NCI-H2227 (cell line): ENCODE data around the gene ATP11A.
A peak's percentile ranks its signal among the peaks of the same experiment; 100 is the strongest.
"Not testable (repeated sequence)": the region's sequence is repeated elsewhere in the genome, so short reads cannot be mapped to it uniquely, and the experiment has no call there.

Experiments used
- DNase-seq: peaks from one replicate; lab custom pipeline; 2025; ENCODE audit not compliant: unreplicated experiment; lab: John Stamatoyannopoulos, UW

ATP11A gene

GRCh38 chr13:112791663-112792440 is 102.0 kb downstream of the ATP11A start:
- DNase-seq: peak; percentile 57

GRCh38 chr13:112792511-112792910 is 102.7 kb downstream of the ATP11A start:
- DNase-seq: no peak

DNA sequence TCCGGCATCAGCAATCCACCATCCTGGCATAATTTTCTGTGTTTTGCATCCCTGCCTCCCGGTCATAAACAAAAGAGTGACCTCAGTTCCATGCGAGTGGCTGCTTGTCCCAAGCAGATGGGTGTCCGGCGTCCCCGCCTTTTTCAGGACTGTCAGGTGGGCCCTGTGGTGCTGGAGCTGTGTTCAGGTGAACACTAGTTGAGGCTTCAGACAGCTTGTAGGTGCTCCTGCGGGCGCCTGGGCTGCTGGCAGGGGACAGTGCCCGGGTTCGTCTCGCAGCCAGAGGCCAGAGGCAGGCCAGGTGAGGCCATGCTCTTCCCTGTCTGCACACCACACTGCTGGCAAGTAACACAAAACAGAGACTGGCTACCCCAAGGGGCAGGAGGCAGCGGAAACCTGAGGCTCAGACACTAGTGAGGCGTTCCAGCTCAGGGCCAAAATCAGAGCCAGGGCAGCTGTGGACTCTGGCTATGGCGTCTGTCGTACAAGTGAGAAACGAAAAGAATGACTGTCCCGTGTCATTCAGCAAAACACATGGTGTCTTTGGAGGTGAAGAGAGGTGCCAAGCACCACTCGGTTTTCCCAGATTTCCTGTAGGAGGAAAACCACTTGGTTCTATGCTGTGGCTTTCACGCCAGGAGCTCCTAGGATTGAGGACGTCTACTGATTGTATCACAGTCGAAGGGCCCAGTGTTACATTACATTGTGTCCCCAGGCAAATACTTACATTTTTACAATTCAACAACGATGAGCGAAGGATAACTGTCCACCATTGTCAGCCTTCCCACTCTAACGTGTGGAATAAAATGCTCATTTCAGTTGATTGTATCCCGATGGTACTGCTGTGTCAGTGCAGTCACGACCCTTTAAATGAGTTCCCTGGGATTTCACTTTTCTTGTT is 104.0 kb downstream of the ATP11A start:
- DNase-seq: no peak

DNA sequence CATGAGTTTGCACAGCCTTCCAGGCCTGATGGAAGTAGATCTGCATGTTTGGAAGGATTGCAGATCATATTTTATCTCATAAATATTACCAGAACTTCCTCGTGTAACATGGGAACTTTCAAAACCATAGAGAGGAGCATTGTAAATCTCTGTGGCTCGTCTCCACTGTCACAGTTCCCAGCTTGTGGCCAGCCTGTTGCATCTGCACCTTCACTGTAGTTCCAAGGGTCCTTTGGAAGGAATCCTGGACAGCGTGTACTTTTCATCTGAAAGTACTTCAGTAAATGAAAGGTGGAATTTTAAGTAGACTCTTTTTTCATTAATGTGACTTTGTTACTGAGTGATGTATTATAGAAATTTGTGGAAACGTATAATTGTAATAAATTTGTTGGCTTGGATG is 105.4 kb downstream of the ATP11A start:
- no peak for DNase-seq

GRCh38 chr13:112796190-112796915 is 106.5 kb downstream of the ATP11A start:
- DNase-seq: no peak

DNA sequence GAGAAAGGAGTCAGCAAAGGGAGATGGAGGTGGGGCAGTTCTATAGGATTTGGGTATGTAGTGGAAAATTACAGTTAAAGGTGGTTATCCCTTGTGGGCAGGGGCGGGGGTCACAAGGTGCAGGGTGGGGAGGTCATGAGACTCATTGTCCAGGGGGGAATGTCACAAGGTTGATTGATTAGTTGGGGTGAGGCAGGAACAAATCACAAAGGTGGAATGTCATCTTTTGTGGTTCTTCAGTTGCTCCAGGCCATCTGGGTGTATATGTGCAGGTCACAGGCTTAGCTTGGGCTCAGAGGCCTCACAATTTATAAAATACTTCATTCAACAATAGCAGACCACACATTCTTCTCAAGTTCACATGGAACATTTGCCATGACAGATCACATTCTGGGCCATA is 109.6 kb downstream of the ATP11A start:
- no peak for DNase-seq

- no peak for DNase-seq
Measured at GRCh38 chr13:112800057-112800456, 110.2 kb downstream of the ATP11A start.

DNA sequence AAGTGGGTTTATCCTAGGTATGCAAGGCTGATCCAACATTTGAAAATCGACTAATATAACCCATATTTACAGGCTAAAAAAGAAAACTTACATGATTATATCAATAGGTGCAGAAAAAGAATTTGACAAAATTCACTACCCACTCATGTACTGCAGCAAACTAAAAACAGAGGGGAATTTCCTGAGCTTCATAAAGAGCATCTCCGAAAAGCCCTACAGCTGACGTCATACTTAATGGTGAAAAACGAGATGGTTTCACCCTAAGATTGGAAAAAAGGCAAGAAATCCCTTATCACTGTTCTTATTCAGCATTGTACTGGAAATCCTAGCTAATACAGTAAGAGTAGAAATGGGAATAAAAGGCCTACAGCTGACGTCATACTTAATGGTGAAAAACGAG is 111.0 kb downstream of the ATP11A start:
- DNase-seq: not testable (repeated sequence)

DNA sequence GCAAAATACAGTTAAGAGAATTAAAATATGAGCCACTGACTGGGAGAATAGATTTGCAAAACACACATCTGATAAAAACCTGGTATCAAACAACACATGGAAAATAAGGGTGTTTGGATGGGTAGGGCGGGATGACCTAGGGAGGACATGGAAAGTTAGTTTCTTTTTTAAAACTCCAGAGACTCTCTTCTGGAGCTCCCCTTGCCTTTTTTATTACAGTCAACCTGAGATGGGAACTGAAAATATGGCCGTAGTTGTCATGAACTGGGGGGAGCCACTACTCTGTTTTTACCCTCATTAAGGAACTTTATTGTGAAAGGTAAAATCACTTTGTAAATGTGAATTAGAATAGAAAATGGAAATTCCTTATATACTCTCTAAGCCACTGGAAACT is 113.0 kb downstream of the ATP11A start:
- no peak for DNase-seq

GRCh38 chr13:112803422-112803821 is 113.6 kb downstream of the ATP11A start:
- DNase-seq: no peak

DNA sequence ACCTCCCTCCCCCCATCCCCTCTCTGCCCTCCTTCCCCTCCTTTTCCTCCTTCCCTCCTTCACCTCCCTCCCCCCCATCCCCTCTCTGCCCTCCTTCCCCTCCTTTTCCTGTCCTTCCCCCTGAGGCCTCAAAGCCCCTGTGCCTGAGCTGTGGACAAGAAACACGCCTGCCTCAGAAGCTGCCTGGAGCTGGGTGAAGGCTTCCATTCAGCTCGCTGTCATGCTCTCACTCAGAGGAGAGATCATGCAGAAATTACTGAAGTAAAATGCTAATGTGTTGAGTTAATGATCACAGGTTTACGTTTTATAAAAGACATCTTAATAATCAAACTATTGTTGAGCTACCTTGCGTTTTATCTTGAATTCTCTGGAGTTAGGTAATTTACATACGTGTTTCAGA is 114.5 kb downstream of the ATP11A start:
- DNase-seq: no peak

DNA sequence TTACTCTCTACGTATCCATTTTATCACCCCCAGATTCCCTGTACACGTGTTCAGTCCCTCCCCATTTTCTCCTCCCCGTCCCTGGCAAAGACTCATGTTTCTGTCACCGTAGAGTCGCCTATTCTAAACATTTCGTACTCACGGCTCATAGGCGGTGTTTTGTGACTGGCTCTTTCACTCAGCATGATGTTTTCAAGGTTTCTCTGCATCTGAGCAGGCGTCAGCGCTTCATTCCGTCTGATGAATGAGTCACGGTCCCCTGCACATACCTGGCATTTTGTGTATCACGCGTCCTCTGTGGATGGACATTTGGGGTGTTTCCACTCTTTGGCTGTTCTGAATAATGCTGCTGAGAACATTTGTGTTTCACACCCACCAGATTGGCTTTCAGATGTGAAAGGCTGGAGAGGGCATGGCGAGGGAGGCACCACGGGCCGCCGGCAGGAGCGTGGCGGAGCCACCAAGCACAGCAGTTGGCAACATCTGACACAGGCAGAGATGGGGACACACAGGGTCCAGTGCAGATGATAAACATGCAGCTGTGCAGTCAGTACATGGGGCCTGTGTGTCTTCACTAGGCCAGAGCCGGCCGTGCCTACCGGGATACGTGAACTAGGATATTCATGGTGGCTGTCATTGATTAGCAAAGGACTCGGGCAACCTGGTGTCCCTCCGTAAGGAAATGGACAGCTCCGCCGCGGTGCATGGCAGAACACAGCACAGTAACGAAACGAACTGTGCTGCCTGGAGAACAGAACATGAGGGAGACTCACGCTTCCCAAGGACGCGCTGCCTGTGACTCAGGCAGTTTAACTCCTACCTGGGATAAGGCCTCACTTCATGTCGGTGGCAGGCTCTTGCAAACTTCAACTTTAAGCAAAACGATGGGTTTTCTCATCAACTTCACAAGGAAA is 117.2 kb downstream of the ATP11A start:
- no peak for DNase-seq

DNA sequence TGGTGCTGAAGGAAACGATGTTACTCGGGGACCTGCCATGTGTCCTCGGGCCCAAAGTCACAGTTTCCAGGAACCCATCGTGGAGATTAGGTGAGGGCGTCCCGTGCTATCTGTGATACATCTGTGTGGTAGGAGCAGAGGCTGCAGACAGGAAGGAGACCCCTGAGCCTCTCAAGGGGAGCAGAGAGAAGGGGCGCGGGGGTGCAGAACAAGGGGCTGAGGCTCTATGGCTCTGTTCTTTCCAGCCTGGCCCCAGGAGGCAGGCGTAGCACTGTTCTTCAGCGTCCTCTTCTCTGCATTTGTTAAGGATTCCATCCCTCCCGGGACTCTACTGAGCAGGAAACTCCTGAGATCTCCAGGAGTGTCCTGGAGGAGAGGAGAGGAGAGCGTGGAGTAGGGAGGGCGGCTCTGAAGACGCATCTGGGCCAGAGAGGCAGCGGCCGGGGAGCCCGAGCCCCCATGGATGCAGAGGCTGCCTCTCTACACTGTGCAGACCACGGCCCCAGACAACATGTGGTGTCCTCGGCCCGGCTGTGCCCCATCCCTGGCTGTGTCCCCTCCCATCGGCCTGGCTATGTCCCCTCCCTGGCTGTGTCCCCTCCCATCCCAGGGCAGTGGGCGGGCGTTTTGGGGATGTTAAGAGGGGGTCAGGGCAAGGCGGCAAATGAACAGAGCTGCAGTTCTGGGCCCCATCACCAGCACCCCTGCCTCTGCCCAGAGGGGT is 118.0 kb downstream of the ATP11A start:
- DNase-seq: no peak

- DNase-seq: no peak
Measured at GRCh38 chr13:112808377-112809140, 118.7 kb downstream of the ATP11A start.

GRCh38 chr13:112809332-112810315 is 119.8 kb downstream of the ATP11A start:
- no peak for DNase-seq

GRCh38 chr13:112810608-112811007 is 120.8 kb downstream of the ATP11A start:
- DNase-seq: no peak

DNA sequence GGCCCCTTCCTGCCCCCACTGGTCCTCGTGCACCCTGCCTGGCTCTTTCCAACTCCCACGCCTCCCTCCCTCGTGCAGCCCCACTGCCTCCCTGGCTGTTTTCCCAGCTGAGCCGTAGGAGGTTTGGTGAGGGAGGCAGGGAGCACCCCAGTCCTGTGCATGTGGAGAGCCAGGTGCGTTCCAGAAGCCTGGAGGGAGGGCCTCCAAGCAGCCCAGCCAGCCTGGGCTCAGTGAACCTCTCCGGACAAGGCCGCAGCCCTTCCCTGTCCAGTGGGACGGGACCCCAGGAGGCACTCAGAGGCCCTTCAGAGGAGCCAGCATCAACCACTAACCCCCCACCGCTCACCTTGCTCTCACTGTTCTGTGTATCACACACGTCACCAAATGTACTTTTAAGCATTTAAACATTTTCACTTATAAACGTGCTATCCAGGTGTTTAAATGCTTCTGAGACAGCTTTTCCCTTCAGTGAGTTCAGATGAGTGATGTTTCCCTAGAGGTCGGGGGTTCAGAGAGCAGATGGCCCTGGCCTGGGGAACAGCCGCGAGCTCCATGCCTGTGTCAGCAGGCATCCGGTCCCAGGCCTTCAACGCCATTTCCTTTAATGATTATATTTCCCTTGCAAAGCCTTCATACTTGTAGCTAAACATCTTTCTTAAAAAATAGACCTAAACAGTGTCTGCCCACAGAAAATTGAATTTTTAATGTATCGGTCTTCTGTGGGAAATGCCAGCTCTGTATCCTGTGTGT is 122.6 kb downstream of the ATP11A start:
- no peak for DNase-seq
